Gastrocnemius medialis (tissue), 4 donors: ENCODE data around the gene THBD.

Experiments used
- POLR2A ChIP-seq, 2 donors: fragments of 450-650 bp; IDR thresholded peaks; one replicate each; pipeline ENCODE4 v1.6.1; 2017; ENCODE audit warnings: antibody characterized with exemption in 2 of 2, mild to moderate bottlenecking in 2 of 2, moderate library complexity in 2 of 2
- TF ChIP-seq, protein P1 (sequence below), 5 experiments: fragments of 450-650 bp in 3 of 5; fragments of 200-600 bp in 2 of 5; sonication (generic) in 2 of 5; IDR thresholded peaks in 4 of 5; conservative IDR thresholded peaks in 1 of 5; 1 replicate in 4 of 5; 2 replicates in 1 of 5; pipeline ENCODE4 v1.5.1; 2016 to 2019; ENCODE audit warnings: antibody characterized with exemption in 5 of 5, mild to moderate bottlenecking in 3 of 5, moderate library complexity in 3 of 5

DNA sequence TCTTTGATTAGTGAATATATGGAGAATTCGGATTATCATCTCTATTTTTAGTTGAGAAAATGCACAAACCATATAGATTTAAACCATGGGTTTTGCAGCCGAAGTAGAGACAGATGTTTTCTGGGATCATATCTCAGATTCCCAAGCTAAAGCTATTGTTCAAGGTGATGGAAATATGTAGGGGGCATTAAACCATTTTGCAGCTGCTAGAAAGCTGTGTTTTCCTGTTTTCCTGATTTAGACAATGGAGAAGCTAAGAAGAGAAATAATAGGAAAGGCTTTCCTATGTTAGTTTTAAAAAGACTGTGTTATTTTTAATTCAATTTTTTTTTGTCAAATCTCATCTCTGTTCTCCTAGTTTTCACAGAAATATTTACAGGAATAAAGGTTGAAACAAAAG is 30.5 kb upstream of the THBD start:
- TF ChIP-seq, protein P1, sequence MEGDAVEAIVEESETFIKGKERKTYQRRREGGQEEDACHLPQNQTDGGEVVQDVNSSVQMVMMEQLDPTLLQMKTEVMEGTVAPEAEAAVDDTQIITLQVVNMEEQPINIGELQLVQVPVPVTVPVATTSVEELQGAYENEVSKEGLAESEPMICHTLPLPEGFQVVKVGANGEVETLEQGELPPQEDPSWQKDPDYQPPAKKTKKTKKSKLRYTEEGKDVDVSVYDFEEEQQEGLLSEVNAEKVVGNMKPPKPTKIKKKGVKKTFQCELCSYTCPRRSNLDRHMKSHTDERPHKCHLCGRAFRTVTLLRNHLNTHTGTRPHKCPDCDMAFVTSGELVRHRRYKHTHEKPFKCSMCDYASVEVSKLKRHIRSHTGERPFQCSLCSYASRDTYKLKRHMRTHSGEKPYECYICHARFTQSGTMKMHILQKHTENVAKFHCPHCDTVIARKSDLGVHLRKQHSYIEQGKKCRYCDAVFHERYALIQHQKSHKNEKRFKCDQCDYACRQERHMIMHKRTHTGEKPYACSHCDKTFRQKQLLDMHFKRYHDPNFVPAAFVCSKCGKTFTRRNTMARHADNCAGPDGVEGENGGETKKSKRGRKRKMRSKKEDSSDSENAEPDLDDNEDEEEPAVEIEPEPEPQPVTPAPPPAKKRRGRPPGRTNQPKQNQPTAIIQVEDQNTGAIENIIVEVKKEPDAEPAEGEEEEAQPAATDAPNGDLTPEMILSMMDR (IDR thresholded peaks at IDR 0.05 in 4 of 5, conservative IDR thresholded peaks at IDR 0.05 in 1 of 5): no peak
- TF ChIP-seq POLR2A (IDR thresholded peaks at IDR 0.05): no peak
